LNCAP (cell line): ENCODE measurements around the gene ADGRE1.

ENCODE experiments used
- TF ChIP-seq, protein P1 (sequence below): fragments of 450-650 bp; IDR thresholded peaks from 2 replicates; pipeline ENCODE4 v1.5.1; 2017; ENCODE audit warnings: mild to moderate bottlenecking

The ADGRE1 gene

GRCh38 chr19:6852001-6852400 is 35.4 kb upstream of the ADGRE1 start:
- TF ChIP-seq, protein P1, sequence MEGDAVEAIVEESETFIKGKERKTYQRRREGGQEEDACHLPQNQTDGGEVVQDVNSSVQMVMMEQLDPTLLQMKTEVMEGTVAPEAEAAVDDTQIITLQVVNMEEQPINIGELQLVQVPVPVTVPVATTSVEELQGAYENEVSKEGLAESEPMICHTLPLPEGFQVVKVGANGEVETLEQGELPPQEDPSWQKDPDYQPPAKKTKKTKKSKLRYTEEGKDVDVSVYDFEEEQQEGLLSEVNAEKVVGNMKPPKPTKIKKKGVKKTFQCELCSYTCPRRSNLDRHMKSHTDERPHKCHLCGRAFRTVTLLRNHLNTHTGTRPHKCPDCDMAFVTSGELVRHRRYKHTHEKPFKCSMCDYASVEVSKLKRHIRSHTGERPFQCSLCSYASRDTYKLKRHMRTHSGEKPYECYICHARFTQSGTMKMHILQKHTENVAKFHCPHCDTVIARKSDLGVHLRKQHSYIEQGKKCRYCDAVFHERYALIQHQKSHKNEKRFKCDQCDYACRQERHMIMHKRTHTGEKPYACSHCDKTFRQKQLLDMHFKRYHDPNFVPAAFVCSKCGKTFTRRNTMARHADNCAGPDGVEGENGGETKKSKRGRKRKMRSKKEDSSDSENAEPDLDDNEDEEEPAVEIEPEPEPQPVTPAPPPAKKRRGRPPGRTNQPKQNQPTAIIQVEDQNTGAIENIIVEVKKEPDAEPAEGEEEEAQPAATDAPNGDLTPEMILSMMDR = no peak

GRCh38 chr19:6853868-6854267 is 33.5 kb upstream of the ADGRE1 start:
- TF ChIP-seq, protein P1 = no peak

DNA sequence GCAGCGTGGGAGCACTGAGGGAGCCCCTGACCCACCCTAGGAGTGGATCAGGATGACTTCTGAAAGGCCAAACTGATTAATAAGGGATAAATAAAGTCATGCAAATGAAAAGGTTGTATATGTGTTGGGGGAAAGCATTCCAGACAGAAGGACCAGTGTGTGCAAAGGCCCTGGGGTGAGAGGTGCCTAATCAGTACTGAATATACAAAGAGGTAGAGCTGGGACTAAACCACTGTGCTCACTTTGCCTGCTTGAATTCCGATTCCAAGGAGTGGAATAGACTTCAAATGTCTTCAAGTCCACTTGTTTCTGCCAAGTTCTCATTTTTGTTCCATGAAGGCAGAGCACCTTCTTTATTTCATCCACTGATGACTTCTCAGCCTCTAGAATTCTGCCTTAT is 32.6 kb upstream of the ADGRE1 start:
- TF ChIP-seq, protein P1 = no peak

GRCh38 chr19:6856749-6857372 is 30.5 kb upstream of the ADGRE1 start:
- TF ChIP-seq, protein P1 = no peak

GRCh38 chr19:6861683-6862286 is 25.6 kb upstream of the ADGRE1 start:
- TF ChIP-seq, protein P1 = no peak

DNA sequence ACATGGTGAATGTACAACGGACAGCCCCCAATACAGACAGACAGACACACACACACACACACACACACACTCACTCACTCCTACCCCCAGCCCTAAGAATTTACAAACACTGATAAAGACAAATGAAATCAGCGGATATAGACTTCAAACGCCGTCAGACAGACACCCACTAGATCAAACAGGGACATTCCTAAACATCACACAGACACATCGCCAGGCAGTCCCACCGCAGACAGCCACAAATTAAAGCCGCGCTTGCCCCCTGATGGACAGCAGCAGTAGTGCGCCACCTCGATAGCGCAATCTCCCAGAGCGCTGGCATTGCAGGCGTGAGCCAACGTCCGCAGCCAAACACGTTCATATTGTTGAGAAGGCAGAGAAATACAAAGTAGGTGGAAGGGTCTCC is 24.7 kb upstream of the ADGRE1 start:
- TF ChIP-seq, protein P1 = peak; percentile 93

GRCh38 chr19:6864325-6864940 is 22.9 kb upstream of the ADGRE1 start:
- TF ChIP-seq, protein P1 = no peak
